Islet precursor cell (in vitro differentiated cells): ENCODE results near the gene STN1.

ENCODE experiments used
- DNase-seq: peaks from one replicate; pipeline ENCODE4 v3.0.0-alpha.2; 2018

STN1 gene

GRCh38 chr10:103839872-103840739 lies 77.9 kb downstream of the STN1 start:
- no peak for DNase-seq

- DNase-seq: no peak
Measured at GRCh38 chr10:103839519-103839871, 78.5 kb downstream of the STN1 start.

DNA sequence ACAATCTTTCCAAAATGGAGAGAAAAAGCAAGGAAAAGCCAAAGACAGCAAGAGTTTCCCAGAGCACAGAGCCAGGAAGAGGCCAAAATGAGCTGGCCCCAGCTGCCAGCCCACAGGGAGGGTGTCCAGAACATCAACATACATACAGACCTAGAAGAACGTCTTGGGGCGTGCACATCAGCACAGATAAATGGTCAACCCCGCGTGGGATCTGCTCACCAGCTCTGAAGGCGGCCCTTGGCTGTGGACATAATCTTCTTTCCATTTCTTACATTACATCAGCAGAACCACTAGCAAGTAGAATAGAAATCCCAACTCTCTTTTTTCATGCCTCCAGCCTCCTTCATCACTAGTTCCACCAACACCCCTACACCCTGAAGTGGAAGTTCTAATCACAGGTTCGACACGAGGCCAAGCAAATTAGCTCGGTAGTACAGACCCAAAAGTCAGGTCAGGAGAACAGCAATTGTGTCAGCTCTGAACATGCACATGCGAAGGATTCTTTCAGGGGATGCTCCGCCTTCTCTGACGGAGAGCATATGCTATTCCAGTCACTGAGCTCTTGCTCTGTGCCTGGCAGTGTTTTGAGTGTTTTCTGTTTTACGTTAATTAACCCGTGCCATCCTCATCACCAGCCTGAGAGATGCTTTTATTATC lies 79.0 kb downstream of the STN1 start:
- no peak for DNase-seq

DNA sequence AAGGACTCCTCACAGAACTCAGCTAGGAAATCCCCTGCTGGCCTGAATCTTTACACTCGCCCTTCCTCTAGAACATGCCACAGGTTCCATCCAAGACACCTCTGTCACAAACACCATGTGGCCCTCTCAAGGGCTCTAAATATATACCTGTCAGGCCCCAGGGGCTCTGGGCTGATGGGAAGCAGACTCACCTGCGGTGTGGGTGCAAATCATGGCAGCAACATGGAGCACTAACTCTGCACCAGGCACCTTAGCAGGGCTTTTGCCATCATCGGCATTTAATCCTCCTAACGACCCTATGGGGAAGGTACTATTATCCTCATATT lies 80.0 kb downstream of the STN1 start:
- no peak for DNase-seq

- DNase-seq: no peak
Measured at GRCh38 chr10:103837370-103838069, 80.5 kb downstream of the STN1 start.

GRCh38 chr10:103836861-103837260 lies 81.1 kb downstream of the STN1 start:
- DNase-seq: no peak

GRCh38 chr10:103836273-103836672 lies 81.7 kb downstream of the STN1 start:
- no peak for DNase-seq

DNA sequence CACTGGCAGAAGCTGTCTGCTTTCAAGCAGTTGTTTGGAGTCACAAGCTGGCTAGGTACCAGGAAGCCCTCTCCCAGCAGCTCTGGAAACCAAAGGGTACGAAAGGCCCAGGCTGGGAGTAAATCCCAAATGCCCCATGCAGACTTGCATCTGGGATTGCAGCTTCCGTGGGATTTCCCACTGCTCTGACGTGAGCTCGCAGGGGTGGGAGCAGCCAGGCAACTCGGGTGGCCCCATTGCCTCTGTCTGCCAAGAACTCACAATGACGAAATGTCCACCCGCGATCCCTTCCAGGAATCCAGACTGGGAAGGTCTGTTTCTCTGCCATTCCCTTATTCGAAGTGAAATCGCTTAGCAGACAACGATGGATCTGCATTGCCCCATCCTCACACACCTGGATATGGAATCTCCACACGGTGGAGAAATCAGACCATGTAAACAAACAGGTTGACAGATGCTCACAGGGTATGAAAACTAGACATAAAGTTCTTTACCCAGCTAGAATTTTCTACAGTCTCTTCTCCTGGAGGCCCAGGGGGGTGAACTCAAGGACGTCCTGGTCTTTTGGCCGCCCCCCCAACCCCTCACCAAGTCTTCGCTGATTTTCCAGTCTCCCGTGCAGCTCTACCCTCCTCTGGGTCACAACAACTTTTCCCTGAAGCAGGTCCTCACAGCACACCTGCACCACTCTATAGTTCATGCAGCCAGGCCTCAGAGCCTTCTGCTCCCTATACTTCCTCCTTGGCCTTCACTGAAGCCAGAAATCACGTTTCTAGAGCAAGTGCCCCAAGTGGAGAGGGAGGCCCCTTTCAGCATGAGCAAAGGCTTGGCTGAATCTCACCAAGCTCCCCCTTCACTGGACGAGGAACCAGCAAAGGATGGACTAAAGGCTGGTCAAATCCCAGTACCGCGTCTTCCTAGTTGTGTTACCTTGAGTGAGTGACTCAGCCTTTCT lies 82.6 kb downstream of the STN1 start:
- DNase-seq: no peak

DNA sequence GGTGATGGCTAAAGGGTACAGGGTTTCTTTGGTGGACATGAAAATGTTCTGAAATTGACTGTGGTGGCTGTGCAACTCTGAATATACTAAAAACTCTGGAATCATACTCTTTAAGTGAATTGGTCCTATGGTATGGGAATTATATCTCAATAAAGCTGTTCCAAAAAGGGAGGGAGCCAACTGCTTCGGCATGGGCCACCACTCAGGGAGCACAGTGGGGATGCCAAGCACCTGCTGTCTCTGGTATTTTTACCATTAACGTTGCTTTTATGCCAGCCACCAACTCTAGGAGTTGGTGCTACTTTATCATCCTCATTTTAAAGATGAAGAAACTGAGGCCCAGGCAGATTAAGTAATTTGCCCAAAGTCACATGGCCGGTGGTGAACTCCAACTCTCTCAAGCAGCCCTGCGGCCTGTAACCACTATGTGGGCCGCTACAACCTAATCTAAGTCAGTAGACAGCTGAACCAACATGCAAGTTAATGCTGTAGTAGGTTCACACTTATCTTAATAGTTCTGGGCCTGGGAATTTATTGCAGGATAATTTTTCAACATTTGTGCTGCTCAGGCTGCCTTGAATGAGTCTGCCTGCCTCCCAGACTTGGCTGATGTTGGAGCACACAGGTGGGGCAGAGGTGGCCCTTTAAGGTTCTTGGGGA lies 83.4 kb downstream of the STN1 start:
- DNase-seq: no peak

DNA sequence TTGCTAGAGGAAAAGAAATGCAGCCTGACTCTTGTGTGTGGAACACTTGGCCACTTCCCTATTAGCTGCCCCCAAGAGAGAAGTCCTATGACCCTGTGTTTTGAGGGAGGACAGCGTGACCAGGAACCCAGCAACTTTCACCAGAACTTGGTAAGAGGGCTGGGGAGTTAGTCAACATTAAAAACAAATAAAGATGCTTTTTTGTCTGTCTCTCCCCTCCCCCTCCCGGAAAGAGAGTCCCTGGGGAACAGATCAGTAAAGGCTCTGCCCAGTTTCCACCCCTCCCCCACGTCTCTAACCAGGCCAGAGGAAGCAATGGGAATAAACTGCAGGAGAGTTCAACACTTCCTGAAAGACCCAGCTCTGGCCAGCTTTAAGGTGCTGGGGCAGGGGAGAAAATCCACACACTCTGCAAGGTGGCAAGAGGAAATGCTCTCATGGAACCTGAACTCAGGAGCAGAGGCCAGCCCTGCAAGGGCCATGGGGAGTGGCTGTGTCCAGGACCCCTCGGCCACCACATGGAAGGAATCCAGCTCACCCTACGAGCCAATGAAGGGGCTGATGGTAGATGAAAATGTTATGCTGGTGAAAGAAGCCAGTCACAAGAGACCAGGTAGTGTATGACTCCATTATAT lies 84.1 kb downstream of the STN1 start:
- DNase-seq: no peak

DNA sequence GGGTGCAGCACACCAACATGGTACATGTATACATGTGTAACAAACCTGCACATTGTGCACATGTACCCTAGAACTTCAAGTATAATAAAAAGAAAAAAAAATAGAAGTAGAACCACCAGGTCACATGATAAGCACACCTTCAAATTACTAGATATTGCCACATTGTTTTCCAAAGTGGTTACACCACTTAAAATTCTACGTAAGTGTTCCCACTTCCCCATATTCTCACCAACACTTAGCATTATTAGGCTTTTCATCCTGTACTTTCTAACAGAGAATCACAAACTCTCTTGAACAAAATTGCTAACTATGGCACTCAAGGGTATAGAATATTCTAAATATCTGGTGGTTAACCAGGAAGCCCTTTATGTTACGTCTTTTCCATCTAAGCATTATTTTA lies 85.2 kb downstream of the STN1 start:
- no peak for DNase-seq
